ENCODE measurements around the gene PRXL2A. TPM values are rescaled to one million over a fixed set of nuclear protein-coding genes. Genes with fewer than 3 reads are reported as not detected.
A peak's percentile ranks its signal among the peaks of the same experiment; 100 is the strongest.

PRXL2A gene
- total and polyA plus RNA-seq, 2 experiments from 2014 or later: 31.8 to 51.7 TPM

GRCh38 chr10:80484243-80484642 is 75.9 kb downstream of the PRXL2A start:
- Histone ChIP-seq H3K4me3 (no peak overlapping the region), H2AFZ (no peak overlapping the region), H3K27ac (ENCODE audit: low read depth) (no peak overlapping the region), H3K9me2 (ENCODE audit: insufficient read depth) (no peaks in the 10 kb centered on the region), H3F3A (replicated peaks; ENCODE audit: low read depth) (no peaks in the 10 kb centered on the region), H3K36me3 (ENCODE audit: insufficient read depth) (no peaks in the 10 kb centered on the region), H3K27me3 (ENCODE audit: insufficient read depth) (no peaks in the 10 kb centered on the region), H3K79me2 (replicated peaks; ENCODE audit: insufficient read depth) (peaks cover 91% of the 10 kb centered on the region), H3K4me2 (no peak overlapping the region), H3K4me1 (ENCODE audit: insufficient read depth) (peaks cover 29% of the 10 kb centered on the region), H4K20me1 (replicated peaks; ENCODE audit: insufficient read depth) (peaks cover 36% of the 10 kb centered on the region; the same call in 1 of the 2 replicates)
- Mint-ChIP-seq H3K27me3 (ENCODE audit: insufficient read depth, low read depth, poor library complexity) (peaks cover 5% of the 10 kb centered on the region), H3K36me3 (ENCODE audit: low read depth) (peaks cover 8% of the 10 kb centered on the region; the same call in 2 of the 3 replicates), H3K4me1 (peaks cover 59% of the 10 kb centered on the region), H3K27ac (0 out of 2 replicates have a peak overlapping the region, but pooled peaks have one; percentile 22), H3K4me3 (no peak overlapping the region), H3K9me3 (no peaks in the 10 kb centered on the region)
- TF ChIP-seq ETS1 (IDR thresholded peaks at IDR 0.05): no peak
- TF ChIP-seq ZNF114 (CRISPR knock-in tag; IDR thresholded peaks at IDR 0.05): no peak
- DNase-seq (ENCODE audit: low spot score): no peak
- ATAC-seq: no peak

GRCh38 chr10:80484676-80485075 is 76.3 kb downstream of the PRXL2A start:
- 0 out of 2 replicates have a peak overlapping the region, but pooled peaks have one; percentile 22 for H3K27ac Mint-ChIP-seq
- ATAC-seq: no peak
- H2AFZ ChIP-seq: no peak overlapping the region
- DNase-seq (ENCODE audit: low spot score): no peak
- peaks cover 29% of the 10 kb centered on the region for H3K4me1 ChIP-seq (ENCODE audit: insufficient read depth)
- peaks cover 5% of the 10 kb centered on the region for H3K27me3 Mint-ChIP-seq (ENCODE audit: insufficient read depth, low read depth, poor library complexity)
- no peak overlapping the region for H3K4me3 ChIP-seq
- H3K79me2 ChIP-seq (replicated peaks; ENCODE audit: insufficient read depth): peaks cover 91% of the 10 kb centered on the region
- H3K36me3 ChIP-seq (ENCODE audit: insufficient read depth): no peaks in the 10 kb centered on the region
- H4K20me1 ChIP-seq (replicated peaks; ENCODE audit: insufficient read depth): peaks cover 36% of the 10 kb centered on the region; the same call in 1 of the 2 replicates
- H3K9me2 ChIP-seq (ENCODE audit: insufficient read depth): no peaks in the 10 kb centered on the region
- H3K36me3 Mint-ChIP-seq (ENCODE audit: low read depth): peaks cover 11% of the 10 kb centered on the region
- H3K4me1 Mint-ChIP-seq: peaks cover 59% of the 10 kb centered on the region
- H3K9me3 Mint-ChIP-seq: no peaks in the 10 kb centered on the region
- peak overlapping the region; percentile 8; the same call in 1 of the 2 replicates for H3K4me2 ChIP-seq
- H3K4me3 Mint-ChIP-seq: no peak overlapping the region
- no peaks in the 10 kb centered on the region for H3K27me3 ChIP-seq (ENCODE audit: insufficient read depth)
- TF ChIP-seq EZH2phosphoT487 (IDR thresholded peaks at IDR 0.05; ENCODE audit: unreplicated experiment) (no peak), REST (IDR thresholded peaks at IDR 0.05; ENCODE audit: unreplicated experiment) (no peak), STAT1 (IDR thresholded peaks at IDR 0.05; ENCODE audit: unreplicated experiment) (no peak), CREB1 (CRISPR knock-in tag; IDR thresholded peaks at IDR 0.05; ENCODE audit: low read depth) (no peak), POLR2AphosphoS5 (IDR thresholded peaks at IDR 0.05; ENCODE audit: low read depth) (no peak), NANOG (IDR thresholded peaks at IDR 0.05; ENCODE audit: borderline replicate concordance) (no peak)
- H3K27ac ChIP-seq (ENCODE audit: low read depth): no peak overlapping the region
- no peaks in the 10 kb centered on the region for H3F3A ChIP-seq (replicated peaks; ENCODE audit: low read depth)

All from GM23338 (cell line).